SK-N-SH treated with all-trans-retinoic acid at 6 μM for 48 hours (cell line): Measurements from ENCODE around the gene SMAD3.

Source experiments
- ARNTL ChIP-seq: fragments of 450-650 bp; formaldehyde crosslinking; IDR thresholded peaks from 2 replicates; pipeline ENCODE4 v1.5.0; 2020; ENCODE audit warnings: low read depth, mild to moderate bottlenecking, moderate library complexity, borderline replicate concordance
- TCF4 ChIP-seq: fragments of 250-450 bp; sonication (Bioruptor Pico); IDR thresholded peaks from 2 replicates; pipeline ENCODE4 v1.8.0; 2021; ENCODE audit warnings: mild to moderate bottlenecking, moderate library complexity, borderline replicate concordance
- ZFP30 ChIP-seq: fragments of 450-650 bp; formaldehyde crosslinking; IDR thresholded peaks from 2 replicates; pipeline ENCODE4 v1.5.0; 2022; ENCODE audit warnings: mild to moderate bottlenecking, moderate library complexity
- TF ChIP-seq, protein P1 (sequence below): fragments of 250-450 bp; sonication (Bioruptor Pico); IDR thresholded peaks from 2 replicates; pipeline ENCODE4 v1.5.1; 2021; ENCODE audit warnings: mild to moderate bottlenecking, moderate library complexity
- TF ChIP-seq, protein P2 (sequence below): fragments of 250-450 bp; sonication (Bioruptor Pico); IDR thresholded peaks from 2 replicates; pipeline ENCODE4 v1.8.0; 2020; ENCODE audit warnings: mild to moderate bottlenecking, moderate library complexity, borderline replicate concordance
- TF ChIP-seq, protein P3 (sequence below): fragments of 250-450 bp; sonication (Bioruptor Pico); IDR thresholded peaks from 2 replicates; pipeline ENCODE4 v1.5.1; 2020; ENCODE audit warnings: low read depth, mild to moderate bottlenecking, moderate library complexity
- TF ChIP-seq, protein P4 (sequence below): fragments of 250-450 bp; sonication (Bioruptor Pico); IDR thresholded peaks from 2 replicates; pipeline ENCODE4 v1.8.0; 2021; ENCODE audit warnings: low read depth, mild to moderate bottlenecking, moderate library complexity, borderline replicate concordance

DNA sequence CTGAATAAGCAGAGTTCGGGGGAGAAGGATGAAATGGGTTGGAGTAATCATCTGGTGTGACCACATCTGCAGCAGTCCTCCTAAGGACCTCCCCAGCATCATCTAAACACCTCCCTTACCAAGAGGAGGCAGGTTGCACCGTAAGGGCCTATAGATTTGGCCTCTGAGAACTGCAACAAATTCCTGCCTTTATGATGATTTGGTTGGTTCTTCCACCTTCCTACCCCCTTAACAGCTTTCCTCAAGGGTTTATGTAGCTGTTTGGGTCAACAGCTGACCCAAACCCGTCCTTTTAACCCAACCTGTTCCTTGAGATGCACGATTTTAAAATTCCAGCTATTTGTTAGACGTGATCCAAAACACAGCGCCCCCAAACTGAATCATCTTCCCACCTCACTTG, 130.8 kb downstream of the SMAD3 start:
- no peak for TF ChIP-seq ARNTL
- TF ChIP-seq, protein P1, sequence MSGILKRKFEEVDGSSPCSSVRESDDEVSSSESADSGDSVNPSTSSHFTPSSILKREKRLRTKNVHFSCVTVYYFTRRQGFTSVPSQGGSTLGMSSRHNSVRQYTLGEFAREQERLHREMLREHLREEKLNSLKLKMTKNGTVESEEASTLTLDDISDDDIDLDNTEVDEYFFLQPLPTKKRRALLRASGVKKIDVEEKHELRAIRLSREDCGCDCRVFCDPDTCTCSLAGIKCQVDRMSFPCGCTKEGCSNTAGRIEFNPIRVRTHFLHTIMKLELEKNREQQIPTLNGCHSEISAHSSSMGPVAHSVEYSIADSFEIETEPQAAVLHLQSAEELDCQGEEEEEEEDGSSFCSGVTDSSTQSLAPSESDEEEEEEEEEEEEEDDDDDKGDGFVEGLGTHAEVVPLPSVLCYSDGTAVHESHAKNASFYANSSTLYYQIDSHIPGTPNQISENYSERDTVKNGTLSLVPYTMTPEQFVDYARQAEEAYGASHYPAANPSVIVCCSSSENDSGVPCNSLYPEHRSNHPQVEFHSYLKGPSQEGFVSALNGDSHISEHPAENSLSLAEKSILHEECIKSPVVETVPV (CRISPR knock-in tag) = no peak
- TF ChIP-seq, protein P2, sequence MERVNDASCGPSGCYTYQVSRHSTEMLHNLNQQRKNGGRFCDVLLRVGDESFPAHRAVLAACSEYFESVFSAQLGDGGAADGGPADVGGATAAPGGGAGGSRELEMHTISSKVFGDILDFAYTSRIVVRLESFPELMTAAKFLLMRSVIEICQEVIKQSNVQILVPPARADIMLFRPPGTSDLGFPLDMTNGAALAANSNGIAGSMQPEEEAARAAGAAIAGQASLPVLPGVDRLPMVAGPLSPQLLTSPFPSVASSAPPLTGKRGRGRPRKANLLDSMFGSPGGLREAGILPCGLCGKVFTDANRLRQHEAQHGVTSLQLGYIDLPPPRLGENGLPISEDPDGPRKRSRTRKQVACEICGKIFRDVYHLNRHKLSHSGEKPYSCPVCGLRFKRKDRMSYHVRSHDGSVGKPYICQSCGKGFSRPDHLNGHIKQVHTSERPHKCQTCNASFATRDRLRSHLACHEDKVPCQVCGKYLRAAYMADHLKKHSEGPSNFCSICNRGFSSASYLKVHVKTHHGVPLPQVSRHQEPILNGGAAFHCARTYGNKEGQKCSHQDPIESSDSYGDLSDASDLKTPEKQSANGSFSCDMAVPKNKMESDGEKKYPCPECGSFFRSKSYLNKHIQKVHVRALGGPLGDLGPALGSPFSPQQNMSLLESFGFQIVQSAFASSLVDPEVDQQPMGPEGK = no peak
- TF ChIP-seq ZFP30 (CRISPR knock-in tag) = no peak
- TF ChIP-seq, protein P3, sequence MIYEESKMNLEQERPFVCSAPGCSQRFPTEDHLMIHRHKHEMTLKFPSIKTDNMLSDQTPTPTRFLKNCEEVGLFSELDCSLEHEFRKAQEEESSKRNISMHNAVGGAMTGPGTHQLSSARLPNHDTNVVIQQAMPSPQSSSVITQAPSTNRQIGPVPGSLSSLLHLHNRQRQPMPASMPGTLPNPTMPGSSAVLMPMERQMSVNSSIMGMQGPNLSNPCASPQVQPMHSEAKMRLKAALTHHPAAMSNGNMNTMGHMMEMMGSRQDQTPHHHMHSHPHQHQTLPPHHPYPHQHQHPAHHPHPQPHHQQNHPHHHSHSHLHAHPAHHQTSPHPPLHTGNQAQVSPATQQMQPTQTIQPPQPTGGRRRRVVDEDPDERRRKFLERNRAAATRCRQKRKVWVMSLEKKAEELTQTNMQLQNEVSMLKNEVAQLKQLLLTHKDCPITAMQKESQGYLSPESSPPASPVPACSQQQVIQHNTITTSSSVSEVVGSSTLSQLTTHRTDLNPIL (CRISPR knock-in tag) = no peak
- TF ChIP-seq, protein P4, sequence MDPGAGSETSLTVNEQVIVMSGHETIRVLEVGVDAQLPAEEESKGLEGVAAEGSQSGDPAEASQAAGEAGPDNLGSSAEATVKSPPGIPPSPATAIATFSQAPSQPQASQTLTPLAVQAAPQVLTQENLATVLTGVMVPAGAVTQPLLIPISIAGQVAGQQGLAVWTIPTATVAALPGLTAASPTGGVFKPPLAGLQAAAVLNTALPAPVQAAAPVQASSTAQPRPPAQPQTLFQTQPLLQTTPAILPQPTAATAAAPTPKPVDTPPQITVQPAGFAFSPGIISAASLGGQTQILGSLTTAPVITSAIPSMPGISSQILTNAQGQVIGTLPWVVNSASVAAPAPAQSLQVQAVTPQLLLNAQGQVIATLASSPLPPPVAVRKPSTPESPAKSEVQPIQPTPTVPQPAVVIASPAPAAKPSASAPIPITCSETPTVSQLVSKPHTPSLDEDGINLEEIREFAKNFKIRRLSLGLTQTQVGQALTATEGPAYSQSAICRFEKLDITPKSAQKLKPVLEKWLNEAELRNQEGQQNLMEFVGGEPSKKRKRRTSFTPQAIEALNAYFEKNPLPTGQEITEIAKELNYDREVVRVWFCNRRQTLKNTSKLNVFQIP = no peak
- no peak for TF ChIP-seq TCF4 (CRISPR knock-in tag)
